DLD1 (cell line): Measurements from ENCODE around the gene TNN.

Experiments used
- in situ Hi-C: cut with HindIII; loops from 2 replicates; pipeline ENCODE4 v1.10.0; 2017; ENCODE audit warnings: low sequenced_read_pairs

Gene TNN

GRCh38 chr1:175197531-175197930, 129.9 kb downstream of the TNN start:
- in situ Hi-C loops = no loop called here
